HEK293T (cell line): ENCODE data around the gene MED19.

Experiments used
- CTCF ChIA-PET: fragments of 350-600 bp; formaldehyde crosslinking; extraction: SDS; loops from one replicate; lab custom pipeline; 2021; ENCODE audit warnings: antibody characterized with exemption, inconsistent platforms; lab: Yijun Ruan, JAX
- POLR2A ChIA-PET: fragments of 350-600 bp; formaldehyde crosslinking; extraction: SDS; loops from one replicate; lab custom pipeline; 2020; ENCODE audit warnings: antibody characterized with exemption, inconsistent platforms; lab: Yijun Ruan, JAX
- DNase-seq: peaks from one replicate; pipeline ENCODE4 v3.0.0; 2012; ENCODE audit warnings: mixed read lengths; ENCODE audit errors: extremely low spot score
- ARNT ChIP-seq: fragments of 450-650 bp; IDR thresholded peaks from 2 replicates; pipeline ENCODE4 v1.6.1; 2017; ENCODE audit warnings: mild to moderate bottlenecking
- BHLHE40 ChIP-seq: fragments of 450-650 bp; IDR thresholded peaks from 2 replicates; pipeline ENCODE4 v1.6.1; 2016; ENCODE audit warnings: mild to moderate bottlenecking, moderate library complexity, borderline replicate concordance
- CTBP1 ChIP-seq: fragments of 450-650 bp; IDR thresholded peaks from 2 replicates; pipeline ENCODE4 v1.6.1; 2016; ENCODE audit warnings: borderline replicate concordance
- ELF4 ChIP-seq: fragments of 450-650 bp; IDR thresholded peaks from 2 replicates; pipeline ENCODE4 v1.6.1; 2017; ENCODE audit warnings: antibody characterized with exemption
- FOXA1 ChIP-seq: fragments of 450-650 bp; IDR thresholded peaks from 2 replicates; pipeline ENCODE4 v1.6.1; 2016; ENCODE audit warnings: mild to moderate bottlenecking
- FOXK2 ChIP-seq: fragments of 450-650 bp; IDR thresholded peaks from 2 replicates; pipeline ENCODE4 v1.6.1; 2016; ENCODE audit warnings: mild to moderate bottlenecking
- FOXM1 ChIP-seq: fragments of 450-650 bp; IDR thresholded peaks from 2 replicates; pipeline ENCODE4 v1.6.1; 2017; ENCODE audit warnings: mild to moderate bottlenecking, borderline replicate concordance
- HDGF ChIP-seq: fragments of 450-650 bp; IDR thresholded peaks from 2 replicates; pipeline ENCODE4 v1.6.1; 2017; ENCODE audit warnings: antibody characterized with exemption, borderline replicate concordance
- L3MBTL2 ChIP-seq: fragments of 450-650 bp; conservative IDR thresholded peaks from 2 replicates; pipeline ENCODE4 v1.6.1; 2016; ENCODE audit warnings: mild to moderate bottlenecking
- LEF1 ChIP-seq: fragments of 450-650 bp; IDR thresholded peaks from 2 replicates; pipeline ENCODE4 v1.6.1; 2017; ENCODE audit warnings: mild to moderate bottlenecking, borderline replicate concordance
- NFRKB ChIP-seq: fragments of 450-650 bp; IDR thresholded peaks from 2 replicates; pipeline ENCODE4 v1.6.1; 2016; ENCODE audit warnings: mild to moderate bottlenecking, moderate library complexity
- PKNOX1 ChIP-seq: fragments of 450-650 bp; IDR thresholded peaks from 2 replicates; pipeline ENCODE4 v1.6.1; 2016
- SP1 ChIP-seq: fragments of 450-650 bp; IDR thresholded peaks from 2 replicates; pipeline ENCODE4 v1.6.1; 2017
- SUZ12 ChIP-seq: fragments of 450-650 bp; IDR thresholded peaks from 2 replicates; pipeline ENCODE4 v1.6.1; 2016; ENCODE audit warnings: mild to moderate bottlenecking
- TARDBP ChIP-seq: fragments of 450-650 bp; IDR thresholded peaks from 2 replicates; pipeline ENCODE4 v1.6.1; 2016
- ZNF384 ChIP-seq: fragments of 450-650 bp; IDR thresholded peaks from 2 replicates; pipeline ENCODE4 v1.6.1; 2016

The MED19 gene

GRCh38 chr11:57674251-57674650, 37.8 kb downstream of the MED19 start:
- POLR2A ChIA-PET: no interaction called here
- DNase-seq: no peak
- TF ChIP-seq CTBP1: no peak
- TF ChIP-seq PKNOX1: no peak
- TF ChIP-seq LEF1: no peak
- TF ChIP-seq FOXA1: no peak
- TF ChIP-seq NFRKB: no peak
- no peak for TF ChIP-seq L3MBTL2
- no peak for TF ChIP-seq ARNT
- no peak for TF ChIP-seq FOXK2
- TF ChIP-seq SP1: no peak
- no peak for TF ChIP-seq HDGF
- TF ChIP-seq BHLHE40: no peak
- no peak for TF ChIP-seq SUZ12
- TF ChIP-seq FOXM1: no peak
- CTCF ChIA-PET: no interaction called here

- ChIA-PET POLR2A (no interaction called here), CTCF (interaction anchor here (0.6 kb wide), 1 partner anchor 171 kb away, joined by 3 read pairs; no protein-coding TSS in a partner anchor)
- TF ChIP-seq CTBP1: no peak
- TF ChIP-seq L3MBTL2: no peak
- no peak for TF ChIP-seq SP1
- TF ChIP-seq FOXA1: no peak
- no peak for TF ChIP-seq ELF4
- TF ChIP-seq ARNT: no peak
- TF ChIP-seq FOXK2: no peak
- no peak for TF ChIP-seq BHLHE40
- no peak for TF ChIP-seq SUZ12
- no peak for TF ChIP-seq ZNF384
- TF ChIP-seq TARDBP: no peak
- TF ChIP-seq HDGF: no peak
- no peak for TF ChIP-seq NFRKB
- TF ChIP-seq LEF1: no peak
- TF ChIP-seq PKNOX1: no peak
- TF ChIP-seq FOXM1: no peak
- no peak for DNase-seq
Observed at GRCh38 chr11:57668434-57668782, 43.6 kb downstream of the MED19 start.

- DNase-seq: peak; percentile 94
- POLR2A ChIA-PET: interaction anchor here (1.6 kb wide), 2 partner anchors 8 to 74 kb away, joined by 4 to 5 read pairs; partner anchors contain the start of gene SELENOH
- CTCF ChIA-PET: interaction anchor here (0.6 kb wide), 1 partner anchor 171 kb away, joined by 3 read pairs; no protein-coding TSS in a partner anchor
- TF ChIP-seq CTBP1: no peak
- peak; percentile 41; the same call in 1 of the 2 replicates for TF ChIP-seq L3MBTL2
Observed at GRCh38 chr11:57667736-57668433, 44.1 kb downstream of the MED19 start, which contains the start of gene ZDHHC5. Gene ZDHHC5, plus strand, starts transcription at chr11:57668114. Its CDS starts 4,977 bp downstream, at chr11:57673091.

GRCh38 chr11:57667117-57667735, 44.8 kb downstream of the MED19 start:
- TF ChIP-seq FOXA1: no peak
- no peak for TF ChIP-seq FOXK2
- TF ChIP-seq NFRKB: no peak
- TF ChIP-seq PKNOX1: peak; percentile 98
- TF ChIP-seq HDGF: no peak
- TF ChIP-seq L3MBTL2: no peak
- TF ChIP-seq CTBP1: no peak
- TF ChIP-seq ARNT: no peak
- no peak for TF ChIP-seq SP1
- TF ChIP-seq TARDBP: no peak
- peak; percentile 100 for TF ChIP-seq ZNF384
- TF ChIP-seq SUZ12: no peak
- TF ChIP-seq ELF4: peak; percentile 93
- TF ChIP-seq FOXM1: no peak
- no peak for TF ChIP-seq LEF1
- TF ChIP-seq BHLHE40: peak; percentile 82
- POLR2A ChIA-PET: interaction anchor here (0.9 to 1.6 kb wide), 3 partner anchors 9 to 112 kb away, joined by 3 to 5 read pairs (median 4); partner anchors contain the start of gene SELENOH

GRCh38 chr11:57663975-57664374, 48.0 kb downstream of the MED19 start:
- POLR2A ChIA-PET: no interaction called here
- CTCF ChIA-PET: interaction anchor here (0.7 kb wide), 1 partner anchor 9 kb away, joined by 4 read pairs; no protein-coding TSS in a partner anchor
- no peak for TF ChIP-seq FOXK2
- TF ChIP-seq FOXA1: no peak
- TF ChIP-seq NFRKB: no peak
- no peak for TF ChIP-seq ZNF384
- no peak for TF ChIP-seq FOXM1
- TF ChIP-seq LEF1: no peak
- no peak for TF ChIP-seq ARNT
- TF ChIP-seq TARDBP: no peak
- no peak for TF ChIP-seq ELF4
- TF ChIP-seq SP1: no peak
- TF ChIP-seq PKNOX1: no peak
- TF ChIP-seq L3MBTL2: no peak
- no peak for TF ChIP-seq BHLHE40
- TF ChIP-seq HDGF: no peak
- TF ChIP-seq CTBP1: no peak
- no peak for TF ChIP-seq SUZ12
- DNase-seq: no peak

More at GRCh38 chr11:57667117-57667735, 44.8 kb downstream of the MED19 start:
- CTCF ChIA-PET: interaction anchor here (0.6 kb wide), 1 partner anchor 57 kb away, joined by 4 read pairs; no protein-coding TSS in a partner anchor
- DNase-seq: peak; percentile 90
